GM12864 (cell line): ENCODE results near the gene ACOT11.

Experiments used
- DNase-seq: peaks from one replicate; pipeline ENCODE4 v3.0.0-alpha.2; 2011; ENCODE audit warnings: low read depth
- H3K4me3 ChIP-seq: 2 replicates; pipeline ENCODE4 v1.5.1; 2011; ENCODE audit warnings: mild to moderate bottlenecking, low read depth, low read length, control low read depth
- CTCF ChIP-seq: IDR thresholded peaks from 2 replicates; pipeline ENCODE4 v1.5.1; 2011; ENCODE audit warnings: low read depth, mild to moderate bottlenecking, moderate library complexity, low read length, control low read depth, inconsistent platforms; ENCODE audit errors: missing control alignments

ACOT11 gene

DNA sequence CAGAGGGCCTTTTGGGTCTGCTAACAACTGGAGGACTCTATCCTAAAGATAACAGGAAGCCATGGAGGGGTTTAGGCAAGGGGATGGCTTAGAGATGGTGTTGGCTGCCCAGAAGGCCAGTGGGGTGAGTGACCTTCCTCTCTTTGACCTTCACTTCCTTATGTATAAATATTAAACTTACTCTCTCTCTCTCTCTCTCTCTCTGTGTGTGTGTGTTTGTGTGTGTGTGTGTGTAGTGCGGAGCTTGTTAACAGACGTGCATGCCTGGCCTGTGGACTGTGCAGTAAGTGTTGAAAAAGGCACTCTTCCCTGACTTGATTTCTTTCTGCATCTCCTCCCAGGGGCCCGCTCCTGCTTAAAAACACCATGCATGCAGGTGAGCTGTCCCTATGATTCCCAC, 103.6 kb downstream of the ACOT11 start:
- no peak overlapping the region for H3K4me3 ChIP-seq
- no peak for TF ChIP-seq CTCF
- DNase-seq, result no peak

DNA sequence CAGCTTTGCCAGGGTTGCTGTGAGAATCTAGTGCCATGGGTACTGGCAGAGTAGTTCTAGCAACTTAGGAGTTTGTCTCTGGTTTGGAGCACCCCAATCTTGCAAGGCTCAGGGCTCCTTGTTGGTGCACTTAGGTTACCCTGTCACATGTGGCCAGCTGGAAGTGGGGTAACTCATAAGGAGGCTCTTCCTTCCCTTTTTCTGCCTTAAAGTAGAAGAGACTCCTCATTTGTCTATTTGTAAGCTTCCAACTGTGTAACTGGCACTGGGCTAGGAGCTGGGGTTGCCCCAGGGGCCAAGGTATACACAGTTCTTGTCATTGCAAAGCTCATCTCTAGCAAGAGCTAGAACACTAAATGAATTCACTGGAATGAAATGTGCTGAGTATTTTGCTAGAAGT, 104.1 kb downstream of the ACOT11 start:
- H3K4me3 ChIP-seq, result no peak overlapping the region
- no peak for DNase-seq
- TF ChIP-seq CTCF, result no peak

DNA sequence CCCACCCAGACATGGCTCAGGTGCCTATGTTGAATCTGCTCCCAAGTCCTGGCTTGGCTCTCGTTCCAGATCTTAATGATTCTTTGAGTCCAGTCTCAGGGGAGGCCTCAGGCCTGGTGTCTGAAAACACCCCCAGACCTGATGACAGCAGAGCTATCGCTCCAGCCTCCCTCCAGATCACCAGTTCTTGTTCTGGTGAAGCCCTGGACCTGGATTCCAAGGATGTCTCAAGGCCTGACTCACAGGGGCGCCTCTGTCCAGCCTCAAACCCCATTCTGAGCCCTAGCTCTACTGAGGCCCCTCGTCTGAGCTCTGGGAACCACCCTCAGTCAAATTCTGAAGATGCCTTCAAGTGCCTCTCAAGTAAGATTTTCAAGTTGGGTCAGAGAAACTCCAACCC, 105.0 kb downstream of the ACOT11 start:
- DNase-seq, result no peak
- H3K4me3 ChIP-seq, result no peak overlapping the region
- TF ChIP-seq CTCF, result no peak

DNA sequence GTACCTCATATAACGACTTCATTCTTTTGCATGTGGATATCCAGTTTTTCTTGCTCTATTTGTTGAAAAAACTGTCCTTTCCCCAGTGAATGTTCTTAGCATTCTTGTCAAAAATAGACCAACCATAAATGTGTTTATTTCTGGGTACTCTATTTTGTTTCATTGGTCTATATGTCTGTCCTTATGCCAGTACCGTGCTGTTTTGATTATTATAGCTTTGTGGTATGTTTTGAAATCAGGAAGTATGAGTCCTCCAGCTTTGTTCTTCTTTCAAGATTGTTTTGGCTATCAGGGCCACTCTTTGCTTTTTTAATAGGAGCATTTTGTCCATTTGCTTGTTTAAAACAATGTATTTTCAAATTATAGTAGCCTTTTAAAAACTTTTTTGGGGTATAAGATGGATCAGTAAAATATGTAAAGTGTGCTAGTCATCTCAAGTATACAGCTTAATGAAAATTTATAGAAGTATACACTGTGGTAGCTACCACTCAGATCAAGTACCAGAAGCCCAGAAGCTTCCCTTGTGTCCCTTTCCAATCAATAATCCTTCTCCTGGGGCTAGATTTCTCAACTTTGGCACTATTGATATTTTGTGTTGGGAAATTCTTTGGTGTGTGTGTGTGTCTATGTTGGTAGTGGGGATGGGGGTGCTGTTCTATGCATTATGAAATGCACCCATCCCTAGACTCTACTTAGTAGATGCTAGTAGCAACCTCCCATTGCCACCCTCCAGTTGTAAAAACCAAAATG, 110.3 kb downstream of the ACOT11 start:
- no peak overlapping the region for H3K4me3 ChIP-seq
- DNase-seq, result no peak
- TF ChIP-seq CTCF, result no peak
